ENCODE measurements around the gene KRI1. TPM values are rescaled to one million over a fixed set of nuclear protein-coding genes. Genes with fewer than 3 reads are reported as not detected.
"Not testable (repeated sequence)": the region's sequence is repeated elsewhere in the genome, so short reads cannot be mapped to it uniquely, and the experiment has no call there.

The KRI1 gene
- total RNA-seq, 1 donor from 2014 or later = 10.4 TPM

DNA sequence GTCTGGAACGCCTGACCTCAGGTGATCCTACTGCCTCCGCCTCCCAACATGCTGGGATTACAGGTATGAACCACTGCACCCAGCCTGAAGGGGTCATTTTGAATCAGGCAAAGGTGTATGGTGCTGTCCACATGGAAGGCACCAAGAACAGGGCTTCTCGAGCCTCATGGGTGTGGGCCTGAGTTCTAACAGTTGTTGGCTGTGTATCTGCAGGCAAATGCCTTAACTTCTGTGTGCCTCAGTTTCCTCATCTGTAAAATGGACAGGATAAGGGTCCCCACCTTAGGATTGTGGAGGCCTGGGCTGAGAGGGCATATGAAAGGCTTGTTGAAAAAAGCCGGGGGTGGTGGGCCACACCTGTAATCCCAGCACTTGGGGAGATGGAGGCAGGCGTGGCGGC is 12.1 kb upstream of the KRI1 start:
- no peak for ATAC-seq

DNA sequence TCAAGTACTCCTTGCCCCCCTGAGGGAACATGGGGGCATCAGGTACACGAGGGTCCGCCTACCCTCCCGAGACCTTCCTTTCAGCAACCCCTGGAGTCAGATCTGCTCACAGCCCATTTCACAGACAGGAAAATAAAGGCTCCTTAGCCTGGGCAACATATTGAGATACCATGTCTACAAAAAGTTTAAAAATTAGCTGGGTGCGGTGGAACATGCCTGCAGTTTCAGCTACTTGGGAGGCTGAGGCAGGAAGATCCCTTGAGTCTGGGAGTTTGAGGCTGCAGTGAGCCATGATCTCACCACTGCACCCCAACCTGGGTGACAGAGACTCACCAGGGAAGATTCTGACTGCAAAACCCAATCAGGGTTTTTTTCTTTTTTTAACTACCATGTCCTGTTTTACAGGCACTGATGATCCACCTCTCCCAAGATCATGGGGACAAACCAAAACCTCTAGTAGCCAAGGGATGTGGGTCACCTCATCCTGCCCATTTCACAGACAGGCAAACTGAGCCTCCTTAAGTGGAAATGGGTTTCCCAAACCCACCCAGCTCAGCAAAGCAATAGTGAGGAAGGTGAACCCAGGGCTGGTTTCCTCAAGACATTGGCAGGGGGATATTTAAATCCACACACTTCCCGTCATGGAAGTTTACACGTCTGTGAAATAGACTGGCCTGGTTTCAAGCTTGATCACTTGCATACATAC is 9.4 kb upstream of the KRI1 start:
- no peak for ATAC-seq

More for the DNA sequence above, 12.1 kb upstream of the KRI1 start:
- no peak for DNase-seq (ENCODE audit: low spot score)

DNA sequence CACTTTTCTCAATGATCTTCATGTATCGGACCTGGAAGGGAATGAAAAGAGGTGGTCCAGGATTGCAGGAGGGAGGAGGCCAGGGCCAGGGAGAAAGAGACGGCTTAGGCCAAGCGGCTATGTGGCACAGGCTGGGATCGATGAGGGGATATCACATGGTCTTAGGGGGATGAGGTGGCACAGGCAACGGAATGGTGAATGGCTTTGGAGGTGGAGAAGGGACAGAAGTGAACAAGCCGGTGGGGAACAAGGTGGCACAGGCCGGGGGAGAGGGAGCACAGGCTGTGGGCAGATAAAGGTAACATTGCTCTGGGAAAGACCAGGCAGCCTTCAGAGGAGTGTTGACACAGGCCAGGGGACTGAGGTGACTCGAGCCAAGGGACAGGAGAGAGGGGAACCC is 8.7 kb upstream of the KRI1 start:
- DNase-seq (ENCODE audit: low spot score) (no peak), ATAC-seq (no peak)

More for the DNA sequence above, 9.4 kb upstream of the KRI1 start:
- DNase-seq (ENCODE audit: low spot score) = no peak

DNA sequence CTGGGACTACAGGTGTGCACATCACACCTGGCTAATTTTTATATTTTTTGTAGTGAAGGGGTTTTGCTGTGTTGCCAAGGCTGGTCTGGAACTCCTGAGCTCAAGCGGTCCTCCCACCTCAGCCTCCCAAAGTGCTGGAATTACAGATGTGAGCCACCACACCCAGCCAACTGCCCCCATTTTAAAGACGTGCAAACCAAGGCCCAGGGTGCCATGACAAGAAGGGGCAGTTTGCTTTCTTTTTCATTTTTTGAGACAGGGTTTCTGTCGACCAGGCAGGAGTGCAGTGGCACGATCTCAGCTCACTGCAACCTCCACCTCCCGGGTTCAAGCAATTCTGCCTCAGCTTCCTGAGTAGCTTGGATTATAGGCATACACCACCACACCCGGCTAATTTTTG is 8.0 kb upstream of the KRI1 start:
- DNase-seq (ENCODE audit: low spot score) = not testable (repeated sequence)

DNA sequence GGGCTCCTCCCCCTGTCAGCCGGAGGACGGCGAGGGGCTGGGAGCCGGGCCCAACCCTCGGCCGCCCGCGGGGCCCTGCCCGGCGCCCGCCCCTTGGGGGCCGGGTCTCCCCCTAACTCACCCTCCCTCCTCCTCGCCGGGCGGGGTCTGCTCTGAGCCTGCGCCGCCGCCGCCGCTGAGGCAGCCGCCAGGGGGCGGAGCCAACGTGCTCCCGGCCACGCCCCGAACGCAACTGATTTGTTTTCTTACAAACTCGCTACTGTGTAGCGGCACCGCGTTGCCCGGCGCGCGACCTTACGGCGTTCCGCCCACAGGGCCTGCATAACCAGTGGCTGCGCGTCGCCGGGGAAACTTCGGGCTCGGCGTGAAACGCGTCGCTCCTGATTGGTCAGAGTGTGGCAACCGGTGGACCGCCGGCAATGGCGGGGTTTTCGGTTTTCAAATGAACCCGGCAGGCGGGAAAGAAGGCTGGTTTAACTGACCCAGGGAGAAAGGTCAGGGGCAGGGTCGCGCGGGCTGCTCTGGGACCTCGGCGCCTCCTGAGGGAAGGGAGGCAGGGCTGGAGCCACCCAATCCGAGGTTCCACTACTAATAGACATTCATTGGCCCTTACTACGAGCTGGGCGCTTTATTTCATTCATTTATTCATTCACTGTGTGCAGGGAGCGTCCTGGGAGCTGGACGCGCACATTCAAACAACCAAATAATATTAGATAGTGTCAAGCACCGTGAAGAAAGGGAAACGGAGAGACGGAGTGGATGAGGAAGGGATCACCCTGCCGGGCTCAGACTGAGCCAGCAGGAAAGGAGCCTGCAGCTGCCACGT is 3.2 kb upstream of the KRI1 start, which contains the start of gene CDKN2D:
Gene CDKN2D, minus strand, starts transcription at position 154 of the 826 bp plus-strand sequence. CDS start 326 bp downstream, outside the sequence.
- peak; percentile 100 for DNase-seq (ENCODE audit: low spot score)
- peak; percentile 85 for ATAC-seq

More for the DNA sequence above, 8.0 kb upstream of the KRI1 start:
- ATAC-seq = not testable (repeated sequence)

DNA sequence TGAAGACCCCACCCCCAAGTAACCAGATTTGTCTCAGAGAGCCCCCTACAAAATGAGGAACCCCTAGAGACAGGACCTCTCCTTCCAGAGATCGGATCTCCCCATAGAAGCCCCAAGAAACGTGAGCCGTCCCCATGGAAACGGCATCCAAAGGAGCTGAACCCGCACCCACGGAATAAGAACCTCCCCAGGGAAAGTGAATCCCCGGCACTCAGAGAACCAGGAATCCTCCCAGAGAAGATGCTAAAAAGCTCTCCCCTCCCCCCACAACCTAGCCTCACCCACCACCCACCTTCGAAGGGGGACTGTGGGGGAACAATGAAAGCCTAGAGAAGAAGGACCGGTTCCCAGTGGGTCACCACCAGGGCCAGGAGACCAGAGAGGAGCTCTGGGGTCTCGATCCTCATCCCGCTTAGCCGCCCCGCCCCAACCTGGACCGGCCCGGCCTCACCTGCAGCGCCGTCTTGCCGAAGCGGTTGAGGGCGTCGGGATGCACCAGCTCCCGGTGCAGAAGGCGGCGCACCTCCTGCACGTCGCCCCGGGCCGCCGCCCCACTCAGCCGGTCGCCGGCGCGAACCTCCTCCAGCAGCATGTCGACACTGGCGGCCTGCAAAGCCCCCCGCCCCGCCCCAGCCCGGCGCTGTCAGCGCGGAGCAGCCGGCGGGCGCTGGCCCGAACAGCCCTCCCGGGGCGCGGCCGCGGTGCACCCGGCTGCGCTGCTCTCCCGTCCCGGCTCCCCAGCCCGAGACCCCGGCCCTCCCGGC is 2.4 kb upstream of the KRI1 start:
- no peak for DNase-seq (ENCODE audit: low spot score)
- ATAC-seq = peak; percentile 4

DNA sequence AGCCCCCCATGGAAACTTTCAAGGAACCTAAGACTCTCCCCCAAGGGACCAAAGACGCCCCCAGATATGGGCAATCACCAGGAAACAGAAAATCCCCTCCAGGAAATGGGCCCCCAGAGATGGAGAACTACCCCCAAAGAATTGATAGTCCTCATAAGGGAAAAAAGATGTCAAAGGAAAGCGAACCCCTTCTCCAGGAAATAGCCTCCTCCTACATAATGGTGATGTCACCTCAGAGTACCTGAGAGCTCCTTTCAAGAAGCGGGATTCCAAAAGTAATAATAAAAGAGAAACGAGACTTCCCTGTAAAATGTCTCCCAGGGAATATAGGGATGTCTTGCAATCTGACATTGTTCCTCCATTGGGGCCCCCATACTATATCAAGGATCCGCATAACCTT is 1.8 kb upstream of the KRI1 start:
- no peak for ATAC-seq
- no peak for DNase-seq (ENCODE audit: low spot score)

DNA sequence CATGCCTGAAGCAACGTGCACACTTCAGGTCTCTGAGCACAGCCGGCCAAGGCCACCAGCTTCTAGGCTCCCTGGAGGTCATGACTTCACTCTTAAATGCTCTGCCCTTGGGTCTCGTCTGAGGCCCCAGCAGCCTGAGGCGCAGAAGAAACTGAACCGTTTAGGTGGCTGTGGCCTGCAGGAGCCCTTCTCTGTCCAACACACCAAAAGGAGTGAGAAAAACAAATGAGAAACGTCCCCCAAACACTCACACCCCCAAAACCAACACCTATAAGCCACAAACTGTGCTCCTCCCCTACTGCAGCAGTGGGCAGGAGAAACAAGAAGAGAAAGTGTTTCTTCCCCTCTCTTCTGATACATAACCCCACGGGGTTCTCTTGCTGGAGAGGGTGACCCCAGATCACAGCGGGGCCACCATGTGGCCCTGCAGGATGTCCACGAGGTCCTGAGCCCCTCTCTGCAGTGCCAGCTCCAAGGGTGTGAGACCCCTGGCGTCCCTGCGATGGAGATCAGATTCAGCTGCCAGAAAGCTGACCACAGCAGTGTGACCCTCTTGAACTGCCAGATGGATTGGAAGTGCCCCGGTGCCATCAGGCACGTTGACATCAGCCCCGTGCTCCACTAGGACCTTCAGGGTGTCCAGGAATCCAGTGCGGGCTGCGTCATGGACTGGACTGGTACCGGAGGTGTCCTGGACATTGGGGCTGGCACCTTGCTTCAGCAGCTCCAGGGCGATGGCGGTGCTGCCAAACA is 1.0 kb upstream of the KRI1 start:
- ATAC-seq = no peak
- DNase-seq (ENCODE audit: low spot score) = peak; percentile 54

DNA sequence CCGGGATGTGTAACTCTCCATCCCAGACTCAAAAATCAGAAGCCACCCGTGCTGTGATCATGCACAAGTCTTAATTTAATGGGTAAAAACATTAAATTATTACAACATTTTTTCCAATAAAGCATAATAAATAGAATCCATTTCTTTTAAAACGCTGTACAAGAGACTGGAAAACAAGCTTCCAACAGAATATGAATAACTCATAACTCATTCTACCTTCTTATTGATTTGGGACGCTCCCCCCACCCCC is 523 bp upstream of the KRI1 start:
- DNase-seq (ENCODE audit: low spot score) (no peak), ATAC-seq (no peak)

DNA sequence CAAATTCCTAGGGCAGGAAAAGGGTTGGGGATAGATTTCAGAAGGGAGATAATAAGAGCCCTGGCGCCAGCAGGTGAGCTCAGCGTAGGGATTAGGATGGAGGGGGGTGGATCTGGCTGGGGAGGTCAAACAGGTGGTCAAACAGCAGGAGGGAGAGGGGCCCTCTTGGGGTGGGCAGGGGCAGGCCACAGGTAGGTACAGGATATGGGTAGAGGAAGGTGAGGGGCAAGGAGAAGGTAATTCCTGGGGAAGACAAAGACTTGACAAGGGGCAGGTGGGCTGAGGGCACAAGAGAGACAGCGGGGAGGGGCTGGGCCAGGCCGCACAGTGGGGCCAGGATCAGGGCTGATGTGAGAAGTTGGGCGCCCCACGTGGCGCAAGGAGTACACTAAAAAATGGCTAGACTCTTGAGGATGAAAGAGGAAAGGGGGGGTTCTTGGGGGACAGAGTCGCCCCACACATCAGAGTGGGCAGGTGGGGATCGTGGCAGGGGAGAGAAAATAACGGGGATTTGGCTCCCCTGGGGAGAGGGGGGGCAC is 713 bp downstream of the KRI1 start:
- DNase-seq (ENCODE audit: low spot score) = no peak
- no peak for ATAC-seq

DNA sequence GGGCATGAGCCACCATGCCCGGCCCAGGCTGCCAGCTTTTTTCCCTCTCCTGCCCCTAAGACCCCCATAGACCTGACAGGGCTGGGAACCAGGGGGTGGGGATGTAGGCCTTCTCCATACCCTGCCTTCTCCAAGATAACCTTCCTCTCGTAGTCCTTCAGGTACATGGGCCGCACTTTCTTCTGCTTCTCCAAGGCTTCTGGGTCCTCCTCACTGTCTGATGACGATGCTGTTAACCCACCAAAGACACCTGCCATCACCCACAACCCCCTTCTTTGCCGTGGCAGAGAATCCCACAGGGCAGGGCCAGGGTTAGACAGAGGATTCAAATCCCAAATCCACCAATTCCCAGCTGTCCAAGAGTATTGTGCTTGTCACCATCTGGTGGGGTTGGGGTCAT is 3.2 kb downstream of the KRI1 start:
- no peak for ATAC-seq

DNA sequence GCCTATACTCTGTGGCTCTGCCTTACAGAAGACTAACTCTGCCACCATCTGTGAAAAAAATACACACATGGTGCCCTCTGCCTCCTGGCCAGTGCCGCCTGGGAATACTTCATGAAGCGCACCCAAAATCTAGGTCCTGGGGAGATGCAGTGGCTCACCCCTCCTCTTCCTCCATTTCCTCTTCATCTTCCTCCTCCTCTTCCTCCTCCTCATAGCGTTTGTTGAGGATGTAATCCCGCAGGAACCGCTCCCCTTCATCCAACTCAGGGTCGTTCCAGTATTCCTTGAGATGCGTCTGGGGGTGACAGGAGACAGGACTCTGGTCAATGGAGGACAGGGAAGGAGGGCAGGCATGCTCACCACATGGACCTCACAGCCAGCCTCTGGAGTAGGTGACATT is 5.7 kb downstream of the KRI1 start:
- DNase-seq (ENCODE audit: low spot score) (no peak), ATAC-seq (no peak)

More for the DNA sequence above, 3.2 kb downstream of the KRI1 start:
- DNase-seq (ENCODE audit: low spot score) = no peak

DNA sequence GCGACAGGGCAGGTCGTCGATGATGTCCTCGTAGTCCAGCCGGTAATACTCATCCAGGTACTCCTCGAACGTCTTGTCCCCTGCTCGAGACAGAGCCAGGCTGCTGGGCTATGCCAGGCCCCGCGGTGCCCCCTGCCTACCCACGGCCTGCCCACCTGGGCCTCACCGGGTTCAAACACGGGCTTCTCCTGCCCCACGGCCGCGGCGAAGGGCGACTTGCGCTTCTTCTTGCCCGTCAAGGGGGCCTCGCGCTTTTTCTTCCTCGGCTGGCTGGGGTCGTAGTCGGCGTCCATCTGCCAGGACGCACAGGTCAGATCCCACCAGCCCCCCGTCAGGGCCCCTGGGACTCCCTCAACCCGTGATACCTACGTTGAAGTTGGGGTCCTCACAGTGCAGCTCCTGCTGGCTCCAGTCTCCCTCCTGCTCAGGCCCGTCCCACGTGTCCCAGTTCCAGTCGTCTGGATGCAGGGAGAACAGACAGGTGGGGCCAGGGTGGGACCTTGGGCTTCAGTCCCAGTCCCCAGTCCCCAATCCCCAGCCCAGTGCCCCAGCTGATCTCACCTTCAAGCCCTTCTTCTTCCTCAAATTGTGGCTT is 8.1 kb downstream of the KRI1 start:
- ATAC-seq = no peak
- DNase-seq (ENCODE audit: low spot score) = no peak

DNA sequence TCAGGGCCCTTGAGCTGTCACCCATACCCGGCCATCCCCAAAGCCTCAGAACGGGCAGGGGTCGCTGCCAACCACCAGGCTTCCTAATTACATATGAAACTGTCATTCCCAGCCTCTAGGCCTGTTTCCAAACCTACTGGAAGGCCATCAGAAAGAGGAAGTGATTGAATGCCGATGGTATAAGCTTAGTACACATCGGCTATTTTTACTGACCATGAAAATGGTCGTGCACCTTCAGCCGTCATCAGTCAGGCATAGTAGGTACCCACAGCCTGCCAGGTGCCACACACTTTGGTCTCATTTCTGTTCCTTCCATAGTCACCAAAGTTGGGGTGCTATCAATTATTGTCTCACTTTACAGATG is 10.2 kb downstream of the KRI1 start:
- DNase-seq (ENCODE audit: low spot score) (no peak), ATAC-seq (no peak)

DNA sequence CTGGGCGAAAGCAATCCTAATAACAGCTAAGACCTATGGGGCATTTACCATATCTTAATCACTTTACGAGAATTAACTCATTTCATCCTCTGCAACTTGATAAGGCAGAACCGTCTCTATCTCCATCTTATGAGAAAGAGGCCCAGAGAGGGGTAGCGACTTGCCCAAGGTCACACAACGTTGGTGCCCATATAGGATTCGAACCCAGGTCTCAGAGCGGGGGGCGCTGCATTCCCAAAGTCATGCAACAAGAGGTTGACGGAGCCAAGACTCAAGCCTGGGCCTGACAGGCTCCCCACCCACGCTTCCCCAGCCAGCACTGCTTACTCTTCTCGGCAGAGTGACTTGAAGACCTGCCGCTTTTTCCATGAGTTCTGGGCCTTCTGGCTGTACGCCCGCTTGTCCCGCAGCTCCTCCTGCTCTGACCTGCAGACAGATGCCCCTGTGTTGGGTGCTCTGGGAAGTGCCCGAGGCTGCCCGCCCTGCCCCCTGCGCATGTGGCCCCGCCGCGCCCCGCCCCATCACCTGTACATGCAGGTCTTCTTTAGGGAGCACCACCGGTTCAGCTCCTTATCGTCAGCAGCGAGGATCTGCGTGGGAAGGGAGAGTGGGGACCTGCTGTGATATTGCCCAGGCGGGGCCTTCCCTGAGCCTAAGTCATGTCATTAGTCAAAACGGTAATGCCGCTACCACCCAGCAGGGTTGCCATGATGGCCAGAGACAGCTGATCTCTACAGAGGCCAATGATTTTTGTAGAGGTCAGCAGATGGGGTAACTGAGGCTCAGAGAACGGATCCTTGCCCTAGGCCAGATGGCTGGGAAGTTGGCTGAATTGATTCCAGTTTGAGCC is 10.8 kb downstream of the KRI1 start:
- ATAC-seq (no peak), DNase-seq (ENCODE audit: low spot score) (no peak)

DNA sequence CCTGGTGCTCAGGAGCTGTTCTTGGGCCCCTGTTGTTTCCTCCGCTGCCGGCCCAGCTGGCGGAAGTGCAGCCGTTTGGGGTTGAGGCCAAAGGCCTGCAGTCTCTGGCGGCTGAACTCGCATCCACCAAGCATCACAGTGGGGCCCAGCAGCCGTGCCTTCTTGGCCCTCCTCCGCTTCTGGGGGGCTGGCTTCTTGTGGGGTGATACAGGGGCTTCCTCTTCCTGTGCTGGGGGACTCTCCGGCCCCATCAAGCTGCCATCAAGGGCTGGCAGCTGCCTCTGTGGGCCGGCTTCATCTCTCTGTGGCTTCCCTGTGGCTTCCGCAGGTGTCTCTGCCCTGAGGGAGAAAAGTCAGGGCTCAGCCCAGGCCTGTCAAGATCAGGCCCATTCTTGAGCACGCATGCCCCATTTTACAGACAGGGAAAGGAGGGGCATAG is 11.8 kb downstream of the KRI1 start:
- ATAC-seq (peak; percentile 20), DNase-seq (ENCODE audit: low spot score) (no peak)

DNA sequence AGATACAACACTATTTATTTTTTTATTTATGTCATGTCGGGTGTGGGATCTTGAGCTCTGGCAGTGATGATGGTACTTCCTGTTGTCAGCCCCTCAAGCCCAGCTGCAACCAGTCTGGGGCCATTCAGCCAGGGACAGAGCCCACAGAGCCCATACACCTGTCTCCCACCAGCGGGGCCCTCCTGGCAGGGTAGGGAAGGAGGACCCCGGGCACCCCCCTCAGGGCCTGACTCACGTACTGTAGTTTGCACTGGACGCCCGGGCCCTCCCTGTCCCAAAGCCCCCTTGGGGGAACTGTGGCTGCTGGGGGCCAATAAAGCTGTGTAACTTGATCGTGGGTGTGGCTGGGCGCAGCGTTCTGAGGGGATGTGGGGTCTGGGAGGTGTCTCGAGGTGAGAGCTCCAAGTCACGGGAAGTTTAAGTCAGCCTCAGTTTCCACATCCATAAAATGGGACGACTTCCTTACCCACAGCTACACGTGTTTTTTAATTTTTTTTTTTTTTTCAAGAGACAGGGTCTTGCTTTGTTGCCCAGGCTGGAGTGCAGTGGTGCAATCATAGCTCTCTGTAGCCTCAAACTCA is 12.6 kb downstream of the KRI1 start:
- ATAC-seq (no peak), DNase-seq (ENCODE audit: low spot score) (no peak)

DNA sequence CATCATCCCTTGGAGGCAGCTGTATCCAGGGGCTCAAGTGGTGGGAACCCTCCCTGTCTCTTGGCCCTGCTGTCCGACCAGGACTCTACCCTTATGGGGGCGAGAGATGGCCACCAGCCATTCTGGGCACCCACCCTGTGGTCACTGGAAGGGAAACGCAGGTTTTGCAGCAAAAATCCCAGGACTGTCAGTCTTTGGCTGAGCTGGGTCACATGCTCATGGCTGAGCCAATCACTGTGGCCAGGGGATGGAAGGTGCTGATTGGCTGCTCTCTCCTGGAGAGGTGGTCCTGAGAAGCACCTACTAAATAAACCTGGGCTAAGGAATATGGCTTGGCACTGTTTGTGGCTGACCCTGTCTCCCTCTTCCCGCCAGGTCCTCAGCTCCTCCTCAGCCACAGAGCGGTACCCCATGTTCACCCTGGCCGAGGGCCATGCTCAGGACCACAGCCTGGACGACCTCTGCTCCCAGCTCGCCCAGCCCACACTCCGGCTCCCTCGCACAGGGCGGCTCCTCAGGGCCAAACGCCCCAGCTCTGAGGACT is 13.2 kb downstream of the KRI1 start:
- DNase-seq (ENCODE audit: low spot score) (no peak), ATAC-seq (peak; percentile 32)

Measured in left lobe of liver (tissue), 2 donors.